OCI-LY7 (cell line): Measurements from ENCODE around the gene FGF8. TPM values are rescaled to one million over a fixed set of nuclear protein-coding genes. Genes with fewer than 3 reads are reported as not detected.

ENCODE experiments used
- BruUV-seq: library from RNA; stranded (reverse); fragments of 400-500 nt; replicated peaks from 2 replicates; lab custom pipeline; 2021; lab: Mats Ljungman, UMichigan
- CTCF ChIA-PET: fragments of 300-600 bp; sonication (Branson Sonifier 250); formaldehyde crosslinking; loops from one replicate; lab custom pipeline; 2022; ENCODE audit warnings: antibody characterized with exemption; ENCODE audit not compliant: unreplicated experiment; lab: Charles Lee
- POLR2A ChIA-PET: fragments of 300-600 bp; sonication (Branson Sonifier 250); formaldehyde crosslinking; loops from one replicate; lab custom pipeline; 2022; ENCODE audit warnings: antibody characterized with exemption; lab: Charles Lee
- DNase-seq: peaks from one replicate; pipeline ENCODE4 v3.0.0-alpha.2; 2015; ENCODE audit warnings: low spot score
- H2AFZ ChIP-seq: fragments of 200-600 bp; sonication (generic), shearing (Covaris generic); 2 replicates; pipeline ENCODE4 v1.6.1; 2014; ENCODE audit warnings: mild to moderate bottlenecking, antibody characterized with exemption, low read length, moderate library complexity
- H3K27ac ChIP-seq: fragments of 200-600 bp; sonication (generic); 2 replicates; pipeline ENCODE4 v1.5.1; 2014; ENCODE audit warnings: mixed run types, low read depth, mild to moderate bottlenecking, moderate library complexity, low read length, inconsistent platforms; ENCODE audit not compliant: poor library complexity, severe bottlenecking
- H3K36me3 ChIP-seq: fragments of 200-600 bp; sonication (generic); 2 replicates; pipeline ENCODE4 v1.6.1; 2014; ENCODE audit warnings: mild to moderate bottlenecking, antibody characterized with exemption, low read length, moderate library complexity, mixed read lengths; ENCODE audit not compliant: insufficient read depth
- H3K4me1 ChIP-seq: fragments of 200-600 bp; sonication (generic); 2 replicates; pipeline ENCODE4 v1.5.1; 2014; ENCODE audit warnings: mild to moderate bottlenecking, low read length; ENCODE audit not compliant: insufficient read depth, poor library complexity, severe bottlenecking
- H3K4me2 ChIP-seq: fragments of 200-600 bp; sonication (generic); 2 replicates; pipeline ENCODE4 v1.6.1; 2014; ENCODE audit warnings: mild to moderate bottlenecking, low read length
- H3K4me3 ChIP-seq: fragments of 200-600 bp; sonication (generic); 2 replicates; pipeline ENCODE4 v1.5.1; 2014; ENCODE audit warnings: mild to moderate bottlenecking, low read depth, low read length; ENCODE audit not compliant: poor library complexity, severe bottlenecking
- H3K79me2 ChIP-seq: fragments of 200-600 bp; sonication (generic); 2 replicates; pipeline ENCODE4 v1.6.1; 2016; ENCODE audit warnings: low read depth, mild to moderate bottlenecking, low read length, moderate library complexity, mixed read lengths; ENCODE audit not compliant: insufficient read depth
- H3K9me2 ChIP-seq: fragments of 200-600 bp; sonication (generic); 2 replicates; pipeline ENCODE4 v1.6.1; 2016; ENCODE audit warnings: mild to moderate bottlenecking, low read length, mixed read lengths; ENCODE audit not compliant: insufficient read depth
- H3K9me3 ChIP-seq: fragments of 200-600 bp; sonication (generic); 2 replicates; pipeline ENCODE4 v1.6.1; 2014; ENCODE audit warnings: mild to moderate bottlenecking, mixed run types, low read length, mixed read lengths
- H4K20me1 ChIP-seq: fragments of 200-600 bp; sonication (generic); 2 replicates; pipeline ENCODE4 v1.6.1; 2014; ENCODE audit warnings: mild to moderate bottlenecking, antibody characterized with exemption, low read length, moderate library complexity, mixed read lengths; ENCODE audit not compliant: insufficient read depth
- EZH2phosphoT487 ChIP-seq: fragments of 200-600 bp; sonication (generic); IDR thresholded peaks from 2 replicates; pipeline ENCODE4 v1.6.1; 2018; ENCODE audit warnings: low read depth, borderline replicate concordance, mild to moderate bottlenecking, mixed run types, antibody characterized with exemption, low read length, moderate library complexity, mixed read lengths
- intact Hi-C: fragments of 100-400 bp; cut with micrococcal nuclease; formaldehyde crosslinking; loops from one replicate; pipeline ENCODE4 v1.10.0; 2022; ENCODE audit not compliant: unreplicated experiment
- total RNA-seq, 2 experiments: library from RNA; depleted of rRNA in 1 of 2; stranded (reverse); fragments of >200 nt in 1 of 2; shearing (Covaris generic) in 1 of 2; gene quantifications; 2 replicates each; pipeline ENCODE4 v1.2.3, GENCODE V29; 2014 to 2022
- TF ChIP-seq, protein P1 (sequence below): fragments of 200-600 bp; sonication (generic); conservative IDR thresholded peaks from 2 replicates; pipeline ENCODE4 v1.5.1; 2014; ENCODE audit warnings: mild to moderate bottlenecking, antibody characterized with exemption, low read length, moderate library complexity, mixed read lengths

FGF8 gene
- total RNA-seq, 2 experiments from 2014 or later, result 0.44 to 0.86 TPM

DNA sequence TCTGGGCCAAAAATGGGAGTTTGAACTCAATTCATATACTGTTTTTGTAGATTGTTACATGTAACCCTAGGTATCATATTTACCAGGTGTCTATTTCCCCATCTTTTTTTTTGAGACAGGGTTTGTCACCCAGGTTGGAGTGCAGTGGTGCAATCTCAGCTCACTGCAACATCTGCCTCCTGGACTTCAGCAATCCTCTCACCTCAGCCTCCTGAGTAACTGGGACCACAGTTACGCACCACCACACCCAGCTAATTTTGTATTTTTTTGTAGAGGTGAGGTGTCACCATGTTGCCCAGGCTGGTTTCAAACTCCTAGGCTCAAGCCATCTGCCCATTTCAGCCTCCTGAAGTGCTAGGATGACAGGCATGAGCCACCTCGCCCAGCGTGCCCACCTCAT lies 52.7 kb downstream of the FGF8 start:
- CTCF ChIA-PET, result no interaction called here
- Histone ChIP-seq H2AFZ (no peak overlapping the region), H3K27ac (no peak overlapping the region), H3K4me3 (no peak overlapping the region), H3K9me3 (no peaks in the 10 kb centered on the region), H3K36me3 (no peaks in the 10 kb centered on the region), H3K4me2 (no peak overlapping the region), H3K4me1 (peaks cover 6% of the 10 kb centered on the region), H3K79me2 (no peaks in the 10 kb centered on the region), H4K20me1 (no peaks in the 10 kb centered on the region), H3K9me2 (no peaks in the 10 kb centered on the region)
- DNase-seq, result no peak
- no peak for TF ChIP-seq EZH2phosphoT487
- TF ChIP-seq, protein P1, sequence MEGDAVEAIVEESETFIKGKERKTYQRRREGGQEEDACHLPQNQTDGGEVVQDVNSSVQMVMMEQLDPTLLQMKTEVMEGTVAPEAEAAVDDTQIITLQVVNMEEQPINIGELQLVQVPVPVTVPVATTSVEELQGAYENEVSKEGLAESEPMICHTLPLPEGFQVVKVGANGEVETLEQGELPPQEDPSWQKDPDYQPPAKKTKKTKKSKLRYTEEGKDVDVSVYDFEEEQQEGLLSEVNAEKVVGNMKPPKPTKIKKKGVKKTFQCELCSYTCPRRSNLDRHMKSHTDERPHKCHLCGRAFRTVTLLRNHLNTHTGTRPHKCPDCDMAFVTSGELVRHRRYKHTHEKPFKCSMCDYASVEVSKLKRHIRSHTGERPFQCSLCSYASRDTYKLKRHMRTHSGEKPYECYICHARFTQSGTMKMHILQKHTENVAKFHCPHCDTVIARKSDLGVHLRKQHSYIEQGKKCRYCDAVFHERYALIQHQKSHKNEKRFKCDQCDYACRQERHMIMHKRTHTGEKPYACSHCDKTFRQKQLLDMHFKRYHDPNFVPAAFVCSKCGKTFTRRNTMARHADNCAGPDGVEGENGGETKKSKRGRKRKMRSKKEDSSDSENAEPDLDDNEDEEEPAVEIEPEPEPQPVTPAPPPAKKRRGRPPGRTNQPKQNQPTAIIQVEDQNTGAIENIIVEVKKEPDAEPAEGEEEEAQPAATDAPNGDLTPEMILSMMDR, result no peak
- POLR2A ChIA-PET, result no interaction called here
- intact Hi-C loops, result no loop called here
- no TSS peak for BruUV-seq

DNA sequence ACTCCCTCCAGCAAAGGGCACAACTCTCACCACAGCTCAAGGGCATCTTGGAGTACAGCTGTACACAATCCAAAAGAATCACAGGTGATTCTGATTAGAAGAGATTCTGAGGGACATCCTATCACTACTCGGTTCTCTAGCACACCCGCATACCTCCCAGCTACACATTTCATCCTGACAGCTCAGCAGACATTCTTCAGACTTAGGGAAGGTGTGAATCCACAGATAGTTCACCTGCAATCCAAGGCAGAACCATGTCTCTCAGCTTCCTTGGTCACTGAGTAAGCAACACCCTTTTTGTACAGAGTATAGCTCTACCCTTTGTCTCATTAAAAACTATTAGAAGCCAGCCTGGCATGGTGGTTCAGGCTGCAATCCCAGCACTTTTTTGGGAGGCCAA lies 54.1 kb downstream of the FGF8 start:
- H3K36me3 ChIP-seq, result no peaks in the 10 kb centered on the region
- ChIA-PET CTCF (no interaction called here), POLR2A (no interaction called here)
- H2AFZ ChIP-seq, result no peak overlapping the region
- BruUV-seq, result no TSS peak
- H3K27ac ChIP-seq, result no peak overlapping the region
- no peak for DNase-seq
- no peak overlapping the region for H3K4me2 ChIP-seq
- peaks cover 8% of the 10 kb centered on the region for H3K4me1 ChIP-seq
- no peaks in the 10 kb centered on the region for H3K79me2 ChIP-seq
- no peaks in the 10 kb centered on the region for H3K9me2 ChIP-seq
- H3K4me3 ChIP-seq, result no peak overlapping the region
- TF ChIP-seq, protein P1, result no peak
- TF ChIP-seq EZH2phosphoT487, result no peak
- no peaks in the 10 kb centered on the region for H4K20me1 ChIP-seq
- H3K9me3 ChIP-seq, result no peaks in the 10 kb centered on the region
- intact Hi-C loops, result no loop called here

DNA sequence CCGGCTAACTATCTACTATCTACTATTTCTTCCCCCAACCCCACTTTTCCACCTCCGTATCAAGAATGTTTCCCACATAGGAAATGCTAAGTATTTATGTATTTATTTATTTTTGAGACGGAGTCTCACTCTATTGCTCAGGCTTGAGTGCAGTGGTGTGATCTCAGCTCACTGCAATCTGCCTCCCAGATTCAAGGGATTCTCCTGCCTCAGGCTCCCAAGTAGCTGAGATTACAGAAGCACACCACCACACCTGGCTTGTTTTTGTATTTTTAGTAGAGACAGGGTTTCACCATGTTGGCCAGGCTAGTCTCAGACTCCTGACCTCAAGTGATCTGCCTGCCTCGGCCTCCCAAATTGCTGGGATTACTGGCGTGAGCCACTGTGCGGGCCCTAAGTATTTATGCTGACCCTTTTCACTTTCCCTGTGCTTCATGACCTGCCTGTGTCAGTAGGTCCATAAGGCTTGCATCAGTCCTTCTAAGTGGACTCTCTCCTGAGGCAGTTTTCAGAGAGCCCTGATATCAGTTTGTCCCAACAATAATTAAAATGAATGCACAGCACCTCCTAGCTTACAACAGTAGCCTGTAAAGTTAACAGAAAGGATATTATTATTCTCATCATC lies 55.2 kb downstream of the FGF8 start:
- Histone ChIP-seq H3K9me2 (no peaks in the 10 kb centered on the region), H3K4me1 (peaks cover 9% of the 10 kb centered on the region), H4K20me1 (no peaks in the 10 kb centered on the region), H3K9me3 (no peaks in the 10 kb centered on the region), H3K4me3 (no peak overlapping the region), H3K27ac (no peak overlapping the region), H3K36me3 (no peaks in the 10 kb centered on the region), H2AFZ (no peak overlapping the region), H3K4me2 (no peak overlapping the region), H3K79me2 (no peaks in the 10 kb centered on the region)
- no peak for TF ChIP-seq EZH2phosphoT487
- TF ChIP-seq, protein P1, result peak; percentile 32
- ChIA-PET CTCF (no interaction called here), POLR2A (no interaction called here)
- no peak for DNase-seq
- no TSS peak for BruUV-seq
- intact Hi-C loops, result no loop called here
